Measurements from ENCODE around the gene STOX2.

Gene STOX2

GRCh38 chr4:183905081-183905592 is at the start of gene STOX2:
Gene STOX2, plus strand, starts transcription at chr4:183905307. Its CDS starts 1,484 bp downstream, at chr4:183906791.
- no peak for DNase-seq

- no peak for DNase-seq
Measured at GRCh38 chr4:183855323-183856190, 49.5 kb upstream of the STOX2 start.

- no peak for DNase-seq
Measured at GRCh38 chr4:183857040-183857439, 48.1 kb upstream of the STOX2 start.

GRCh38 chr4:183858011-183858615 is 47.0 kb upstream of the STOX2 start:
- no peak for DNase-seq

GRCh38 chr4:183860119-183860518 is 45.0 kb upstream of the STOX2 start:
- no peak for DNase-seq

GRCh38 chr4:183860731-183861130 is 44.4 kb upstream of the STOX2 start:
- DNase-seq = no peak

- no peak for DNase-seq
Measured at GRCh38 chr4:183861426-183861825, 43.7 kb upstream of the STOX2 start.

GRCh38 chr4:183863155-183863825 is 41.8 kb upstream of the STOX2 start:
- DNase-seq = no peak

GRCh38 chr4:183867247-183867646 is 37.9 kb upstream of the STOX2 start:
- no peak for DNase-seq

- DNase-seq = no peak
Measured at GRCh38 chr4:183870997-183871396, 34.1 kb upstream of the STOX2 start.

GRCh38 chr4:183871581-183871980 is 33.5 kb upstream of the STOX2 start:
- no peak for DNase-seq

GRCh38 chr4:183872531-183872930 is 32.6 kb upstream of the STOX2 start:
- DNase-seq = no peak

- no peak for DNase-seq
Measured at GRCh38 chr4:183873409-183874185, 31.5 kb upstream of the STOX2 start.

- no peak for DNase-seq
Measured at GRCh38 chr4:183875251-183875825, 29.8 kb upstream of the STOX2 start.

- no peak for DNase-seq
Measured at GRCh38 chr4:183876268-183876934, 28.7 kb upstream of the STOX2 start.

GRCh38 chr4:183878251-183878970 is 26.7 kb upstream of the STOX2 start:
- DNase-seq = no peak

- DNase-seq = no peak
Measured at GRCh38 chr4:183885205-183885720, 19.8 kb upstream of the STOX2 start.

- DNase-seq = no peak
Measured at GRCh38 chr4:183887351-183887750, 17.8 kb upstream of the STOX2 start.

- DNase-seq = no peak
Measured at GRCh38 chr4:183888564-183888963, 16.5 kb upstream of the STOX2 start.

- DNase-seq = no peak
Measured at GRCh38 chr4:183889190-183889589, 15.9 kb upstream of the STOX2 start.

- DNase-seq = no peak
Measured at GRCh38 chr4:183897193-183897592, 7.9 kb upstream of the STOX2 start.
